GM23248 (cell line): ENCODE measurements around the gene GGA3.

Source experiments
- EZH2 ChIP-seq: fragments of 200-600 bp; sonication (generic); IDR thresholded peaks from 2 replicates; pipeline ENCODE4 v1.6.1; 2018; ENCODE audit warnings: antibody characterized with exemption, mild to moderate bottlenecking; ENCODE audit not compliant: insufficient read depth, poor library complexity, severe bottlenecking
- EZH2phosphoT487 ChIP-seq: fragments of 200-600 bp; sonication (generic); IDR thresholded peaks from 2 replicates; pipeline ENCODE4 v1.6.1; 2018; ENCODE audit warnings: antibody characterized with exemption, moderate library complexity, mild to moderate bottlenecking, low read depth; ENCODE audit not compliant: insufficient read depth

DNA sequence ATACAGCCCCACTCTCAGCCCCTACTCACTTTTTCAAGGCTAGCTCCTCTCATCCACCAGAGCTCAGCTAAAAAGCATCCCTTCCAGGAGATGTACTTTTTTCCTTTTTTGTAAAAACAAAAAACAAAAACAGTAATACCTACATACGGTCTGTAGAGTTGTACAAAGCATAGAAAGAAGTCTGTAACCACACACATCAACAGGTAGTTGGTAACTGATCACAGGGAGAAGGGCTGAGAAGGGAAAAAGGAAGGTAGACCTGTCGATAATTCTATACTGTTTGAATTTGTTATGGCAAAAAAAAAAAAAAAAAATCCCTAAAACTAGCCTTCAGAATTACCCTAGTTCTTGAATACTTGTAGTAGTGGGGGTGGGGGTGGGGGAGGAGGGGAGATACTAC is 27.0 kb upstream of the GGA3 start:
- TF ChIP-seq EZH2 (no peak), EZH2phosphoT487 (no peak)
